ENCODE measurements around the gene THAP7.

THAP7 gene

GRCh38 chr22:20988573-20989322 lies 13.2 kb downstream of the THAP7 start:
- ChIA-PET POLR2A (ENCODE audit: low non-redundant PET) (no interaction called here), CTCF (no interaction called here)
- no peak for TF ChIP-seq CTCF (conservative IDR thresholded peaks at IDR 0.05; ENCODE audit: low read depth)
- DNase-seq (ENCODE audit: low spot score), result no peak
- H3K27ac ChIP-seq, result peak overlapping the region; percentile 32

- POLR2A ChIA-PET (ENCODE audit: low non-redundant PET), result no interaction called here
These were observed 14.5 kb downstream of the THAP7 start for GRCh38 chr22:20987375-20987774.

GRCh38 chr22:20986365-20986764 lies 15.6 kb downstream of the THAP7 start:
- ChIA-PET POLR2A (ENCODE audit: low non-redundant PET) (no interaction called here), CTCF (no interaction called here)
- H3K27ac ChIP-seq, result no peak overlapping the region
- DNase-seq (ENCODE audit: low spot score), result no peak
- no peak for TF ChIP-seq CTCF (conservative IDR thresholded peaks at IDR 0.05; ENCODE audit: low read depth)

More at GRCh38 chr22:20987375-20987774, 14.5 kb downstream of the THAP7 start:
- no peak for DNase-seq (ENCODE audit: low spot score)
- TF ChIP-seq CTCF (conservative IDR thresholded peaks at IDR 0.05; ENCODE audit: low read depth), result no peak
- no peak overlapping the region for H3K27ac ChIP-seq
- CTCF ChIA-PET, result no interaction called here

- TF ChIP-seq CTCF (conservative IDR thresholded peaks at IDR 0.05; ENCODE audit: low read depth), result no peak
- no peak overlapping the region for H3K27ac ChIP-seq
- no peak for DNase-seq (ENCODE audit: low spot score)
- POLR2A ChIA-PET (ENCODE audit: low non-redundant PET), result no interaction called here
- CTCF ChIA-PET, result interaction anchor here (0.5 kb wide), 1 partner anchor 202 kb away, joined by 3 read pairs; no protein-coding TSS in a partner anchor
These were observed 16.2 kb downstream of the THAP7 start for GRCh38 chr22:20985720-20986119.

GRCh38 chr22:20983081-20983771 lies 18.7 kb downstream of the THAP7 start:
- CTCF ChIA-PET, result no interaction called here
- no peak for TF ChIP-seq CTCF (conservative IDR thresholded peaks at IDR 0.05; ENCODE audit: low read depth)
- DNase-seq (ENCODE audit: low spot score), result no peak
- POLR2A ChIA-PET (ENCODE audit: low non-redundant PET), result interaction anchor here (1.5 kb wide), 1 partner anchor 19 kb away, joined by 6 read pairs; the partner anchor contains the start of gene THAP7
- H3K27ac ChIP-seq, result peak overlapping the region; percentile 85

GRCh38 chr22:20982563-20982882 lies 19.4 kb downstream of the THAP7 start:
- POLR2A ChIA-PET (ENCODE audit: low non-redundant PET), result interaction anchor here (0.7 to 1.5 kb wide), 2 partner anchors 20 to 65 kb away, joined by 3 to 6 read pairs; partner anchors contain the start of genes CRKL and THAP7
- no peak for TF ChIP-seq CTCF (conservative IDR thresholded peaks at IDR 0.05; ENCODE audit: low read depth)

More at GRCh38 chr22:20982563-20982882, 19.4 kb downstream of the THAP7 start:
- peak overlapping the region; percentile 85 for H3K27ac ChIP-seq
- DNase-seq (ENCODE audit: low spot score), result peak; percentile 9
- CTCF ChIA-PET, result interaction anchor here (0.5 kb wide), 1 partner anchor 200 kb away, joined by 3 read pairs; no protein-coding TSS in a partner anchor

Measured in RWPE1 (cell line).